Kidney (tissue), 14 donors: ENCODE data around the gene DDX50. TPM values are rescaled to one million over a fixed set of nuclear protein-coding genes. Genes with fewer than 3 reads are reported as not detected.
"Not testable (repeated sequence)": the region's sequence is repeated elsewhere in the genome, so short reads cannot be mapped to it uniquely, and the experiment has no call there.

Experiments
- DNase-seq, 5 donors: peaks; one replicate each; pipeline ENCODE4 v3.0.0-alpha.2; 2013 to 2020
- FAIRE-seq: peaks from 2 replicates; lab custom pipeline; 2012; peaks lifted over from hg19 to GRCh38; lab: Jason Lieb, UNC
- H3K27ac ChIP-seq, 2 donors: one replicate each; pipeline ENCODE4 v1.7.0; 2013; ENCODE audit warnings: low read depth in 2 of 2, low read length in 2 of 2, inconsistent platforms in 1 of 2
- H3K27me3 ChIP-seq: one replicate; pipeline ENCODE4 v1.7.1; 2013; ENCODE audit warnings: low read length, inconsistent platforms; ENCODE audit not compliant: control insufficient read depth, insufficient read depth
- H3K36me3 ChIP-seq, 3 donors: one replicate each; pipeline versions ENCODE4 v1.7.0 to v1.7.1; 2013; ENCODE audit warnings: low read length in 3 of 3, control low read depth in 1 of 3, inconsistent platforms in 1 of 3; ENCODE audit not compliant: insufficient read depth in 3 of 3, control insufficient read depth in 2 of 3
- H3K4me1 ChIP-seq, 3 donors: one replicate each; pipeline versions ENCODE4 v1.7.0 to v1.7.1; 2013; ENCODE audit warnings: low read length in 3 of 3, inconsistent platforms in 1 of 3, low read depth in 1 of 3; ENCODE audit not compliant: control insufficient read depth in 2 of 3, insufficient read depth in 2 of 3
- H3K4me3 ChIP-seq, 3 donors: one replicate each; pipeline versions ENCODE4 v1.7.0 to v1.8.1; 2013; ENCODE audit warnings: low read length in 3 of 3, control low read depth in 1 of 3, inconsistent platforms in 1 of 3
- H3K9ac ChIP-seq, 3 donors: one replicate each; pipeline versions ENCODE4 v1.7.0 to v1.7.1; 2013; ENCODE audit warnings: low read length in 3 of 3, control low read depth in 1 of 3, inconsistent platforms in 1 of 3
- H3K9me3 ChIP-seq, 3 donors: one replicate each; pipeline versions ENCODE4 v1.7.0 to v1.7.1; 2013; ENCODE audit warnings: low read length in 3 of 3, control low read depth in 1 of 3, inconsistent platforms in 1 of 3; ENCODE audit not compliant: control insufficient read depth in 2 of 3, insufficient read depth in 1 of 3
- intact Hi-C: fragments of 100-400 bp; cut with DNase I; formaldehyde crosslinking; loops from one replicate; pipeline ENCODE4 v1.11.1; 2022
- polyA plus RNA-seq: library from polyadenylated mRNA; stranded (reverse); fragments of 350-450 nt; fragmentation: Illumina TruSeq; extraction: RNeasy Lipid Tissue Mini Kit (QIAGEN cat#74804); gene quantifications from one replicate; pipeline ENCODE4 v1.2.3, GENCODE V29; 2014; ENCODE audit warnings: low read depth, low replicate concordance; ENCODE audit not compliant: insufficient read depth
- total RNA-seq: library from RNA; stranded (reverse); fragmentation: NEBNext Ultra II Directional; extraction: Animal tissue kit (Norgen Biotek cat#: 25700); gene quantifications from one replicate; pipeline ENCODE4 v1.2.1, GENCODE V29; 2021
- TF ChIP-seq, protein P1 (sequence below): IDR thresholded peaks from 3 replicates; pipeline ENCODE4 v1.5.1; 2012; ENCODE audit warnings: mild to moderate bottlenecking, moderate library complexity, borderline replicate concordance; ENCODE audit not compliant: insufficient read depth; ENCODE audit errors: extremely low read depth
- donor health status: control.
- donor health status: control.
- donor health status: control.
- donor health status: control.
- donor health status: control.
- donor health status: DM: yes; HTN: yes; CAD: no.
- donor health status: Normal renal cell carcinoma (clear cell type).

The DDX50 gene
- total and polyA plus RNA-seq, 2 donors from 2014 or later, result 24.0 to 33.1 TPM

DNA sequence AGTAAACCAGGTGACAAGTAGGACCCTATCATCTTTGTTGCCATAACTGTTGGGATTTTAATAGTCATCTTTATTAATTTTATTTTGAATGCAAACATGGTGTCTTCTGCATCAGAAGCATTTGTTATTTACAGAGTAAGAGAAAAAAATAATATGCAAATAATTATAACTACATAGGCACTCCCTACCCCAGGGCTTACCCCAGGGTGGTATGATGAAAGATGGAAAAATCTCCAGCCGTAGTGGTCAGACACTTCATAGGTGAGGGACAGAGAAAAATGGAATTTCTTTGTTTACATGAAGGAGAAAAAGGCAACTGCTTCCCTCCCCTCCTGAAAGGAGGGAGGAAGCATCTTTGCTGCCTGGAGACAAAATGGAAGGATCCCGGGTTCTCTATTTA lies 44.1 kb upstream of the DDX50 start:
- H3K4me1 ChIP-seq, result no peaks in the 10 kb centered on the region
- H3K9ac ChIP-seq, result no peak overlapping the region
- no peak overlapping the region for H3K4me3 ChIP-seq
- H3K27ac ChIP-seq, result no peak overlapping the region
- peaks cover 0 to 16% (median 6%) of the 10 kb centered on the region in 3 donors for H3K9me3 ChIP-seq
- FAIRE-seq (no peak), DNase-seq (no peak)
- TF ChIP-seq, protein P1, sequence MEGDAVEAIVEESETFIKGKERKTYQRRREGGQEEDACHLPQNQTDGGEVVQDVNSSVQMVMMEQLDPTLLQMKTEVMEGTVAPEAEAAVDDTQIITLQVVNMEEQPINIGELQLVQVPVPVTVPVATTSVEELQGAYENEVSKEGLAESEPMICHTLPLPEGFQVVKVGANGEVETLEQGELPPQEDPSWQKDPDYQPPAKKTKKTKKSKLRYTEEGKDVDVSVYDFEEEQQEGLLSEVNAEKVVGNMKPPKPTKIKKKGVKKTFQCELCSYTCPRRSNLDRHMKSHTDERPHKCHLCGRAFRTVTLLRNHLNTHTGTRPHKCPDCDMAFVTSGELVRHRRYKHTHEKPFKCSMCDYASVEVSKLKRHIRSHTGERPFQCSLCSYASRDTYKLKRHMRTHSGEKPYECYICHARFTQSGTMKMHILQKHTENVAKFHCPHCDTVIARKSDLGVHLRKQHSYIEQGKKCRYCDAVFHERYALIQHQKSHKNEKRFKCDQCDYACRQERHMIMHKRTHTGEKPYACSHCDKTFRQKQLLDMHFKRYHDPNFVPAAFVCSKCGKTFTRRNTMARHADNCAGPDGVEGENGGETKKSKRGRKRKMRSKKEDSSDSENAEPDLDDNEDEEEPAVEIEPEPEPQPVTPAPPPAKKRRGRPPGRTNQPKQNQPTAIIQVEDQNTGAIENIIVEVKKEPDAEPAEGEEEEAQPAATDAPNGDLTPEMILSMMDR, result no peak
- H3K36me3 ChIP-seq, result no peaks in the 10 kb centered on the region
- intact Hi-C loops, result no loop called here
- H3K27me3 ChIP-seq, result no peaks in the 10 kb centered on the region

DNA sequence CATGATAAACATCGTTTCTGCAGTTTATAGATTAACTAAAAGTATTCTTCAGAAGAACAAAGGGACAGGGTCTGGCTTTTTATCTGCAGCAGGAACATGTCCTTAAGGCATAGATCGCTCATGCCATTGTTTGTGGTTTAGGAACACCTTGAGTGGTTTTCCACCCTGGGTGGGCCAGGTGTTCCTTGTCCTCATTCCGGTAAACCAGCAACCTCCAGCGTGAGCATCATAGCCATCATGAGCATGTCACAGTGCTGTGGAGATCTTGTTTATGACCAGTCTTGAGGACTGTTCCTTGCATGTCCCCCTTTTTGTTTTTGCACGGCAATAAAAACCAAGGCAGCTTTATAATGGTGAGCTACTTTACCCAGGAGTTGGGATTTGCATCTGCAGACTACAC lies 39.9 kb upstream of the DDX50 start:
- TF ChIP-seq, protein P1, result no peak
- H3K27me3 ChIP-seq, result no peaks in the 10 kb centered on the region
- H3K9me3 ChIP-seq, result peaks cover 1 to 18% (median 6%) of the 10 kb centered on the region in 3 donors
- H3K36me3 ChIP-seq, result no peaks in the 10 kb centered on the region
- no peaks in the 10 kb centered on the region for H3K4me1 ChIP-seq
- intact Hi-C loops, result no loop called here
- FAIRE-seq (no peak), DNase-seq (no peak)
- H3K4me3 ChIP-seq, result no peak overlapping the region
- H3K27ac ChIP-seq, result no peak overlapping the region
- no peak overlapping the region for H3K9ac ChIP-seq

DNA sequence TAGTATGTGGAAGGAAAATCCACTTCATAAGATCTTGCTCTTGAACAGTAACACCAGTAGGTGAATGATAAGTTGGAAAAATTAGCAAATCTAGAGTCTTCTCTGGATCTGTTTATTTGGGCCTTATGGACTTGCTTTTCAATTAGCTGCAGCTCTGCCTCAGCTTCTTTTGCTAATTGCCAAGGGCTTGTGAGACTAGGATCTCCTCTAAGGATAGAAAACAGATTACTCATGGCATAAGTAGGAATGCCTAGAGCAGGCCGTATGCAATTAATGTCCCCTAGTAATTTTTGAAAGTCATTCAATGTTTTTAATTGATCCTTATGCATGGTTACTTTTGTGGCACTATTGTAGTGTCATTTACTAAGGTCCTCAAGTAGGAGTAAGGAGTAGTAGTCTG lies 36.5 kb upstream of the DDX50 start:
- FAIRE-seq (no peak), DNase-seq (no peak)
- peaks cover 1 to 18% (median 6%) of the 10 kb centered on the region in 3 donors for H3K9me3 ChIP-seq
- H3K9ac ChIP-seq, result no peak overlapping the region
- no peaks in the 10 kb centered on the region for H3K36me3 ChIP-seq
- intact Hi-C loops, result no loop called here
- H3K27ac ChIP-seq, result no peak overlapping the region
- no peak overlapping the region for H3K4me3 ChIP-seq
- TF ChIP-seq, protein P1, result no peak
- no peaks in the 10 kb centered on the region for H3K4me1 ChIP-seq
- no peaks in the 10 kb centered on the region for H3K27me3 ChIP-seq

DNA sequence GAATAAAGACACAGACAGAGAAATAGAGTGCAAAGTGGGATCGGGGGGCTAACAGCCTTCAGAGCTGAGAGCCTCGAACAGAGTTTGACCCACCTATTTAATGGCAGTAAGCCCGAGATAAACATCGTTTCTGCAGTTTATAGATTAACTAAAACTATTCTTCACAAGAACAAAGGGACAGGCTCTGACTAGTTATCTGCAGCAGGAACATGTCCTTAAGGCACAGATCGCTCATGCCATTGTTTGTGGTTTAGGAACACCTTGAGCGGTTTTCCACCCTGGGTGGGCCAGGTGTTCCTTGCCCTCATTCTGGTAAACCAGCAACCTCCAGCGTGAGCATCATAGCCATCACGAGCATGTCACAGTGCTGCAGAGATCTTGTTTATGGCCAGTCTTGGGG lies 32.9 kb upstream of the DDX50 start:
- DNase-seq, H3K9me3 ChIP-seq, H3K27me3 ChIP-seq, H3K27ac ChIP-seq, intact Hi-C loops, FAIRE-seq, H3K4me3 ChIP-seq, H3K9ac ChIP-seq, H3K36me3 ChIP-seq: not testable (repeated sequence)
- peaks cover 0 to 10% (median 2%) of the 10 kb centered on the region in 3 donors for H3K4me1 ChIP-seq
